Osteoblast (primary cell): Measurements from ENCODE around the gene ADGRD1. TPM values are rescaled to one million over a fixed set of nuclear protein-coding genes. Genes with fewer than 3 reads are reported as not detected.

ENCODE experiments used
- DNase-seq: peaks from one replicate; pipeline ENCODE4 v3.0.0; 2011; ENCODE audit warnings: low spot score, mixed read lengths; ENCODE audit not compliant: insufficient read length; ENCODE audit errors: missing footprints
- H2AFZ ChIP-seq: 2 replicates; pipeline ENCODE4 v1.6.0; 2011; ENCODE audit warnings: mild to moderate bottlenecking, low read length
- H3K27ac ChIP-seq: 2 replicates; pipeline ENCODE4 v1.5.1; 2011; ENCODE audit warnings: mild to moderate bottlenecking, low read depth, low read length, moderate library complexity
- H3K27me3 ChIP-seq: 2 replicates; pipeline ENCODE4 v1.6.0; 2012; ENCODE audit warnings: mild to moderate bottlenecking, control low read depth, inconsistent platforms, low read length, moderate library complexity; ENCODE audit not compliant: insufficient read depth
- H3K36me3 ChIP-seq: 2 replicates; pipeline ENCODE4 v1.5.1; 2011; ENCODE audit warnings: mild to moderate bottlenecking, low read length, control low read depth, moderate library complexity; ENCODE audit not compliant: insufficient read depth
- H3K4me1 ChIP-seq: 2 replicates; pipeline ENCODE4 v1.5.1; 2011; ENCODE audit warnings: mild to moderate bottlenecking, low read length, control low read depth, moderate library complexity; ENCODE audit not compliant: insufficient read depth
- H3K4me2 ChIP-seq: 2 replicates; pipeline ENCODE4 v1.6.0; 2011; ENCODE audit warnings: mild to moderate bottlenecking, low read length; ENCODE audit not compliant: insufficient read depth
- H3K4me3 ChIP-seq: fragments of 200-600 bp; sonication (generic); 3 replicates; pipeline ENCODE4 v1.5.1; 2012; ENCODE audit warnings: mild to moderate bottlenecking, low read length, inconsistent platforms; ENCODE audit not compliant: insufficient read depth
- H3K79me2 ChIP-seq: 2 replicates; pipeline ENCODE4 v1.6.0; 2012; ENCODE audit warnings: mild to moderate bottlenecking, low read length, control low read depth, inconsistent platforms; ENCODE audit not compliant: insufficient read depth
- H3K9me3 ChIP-seq: 2 replicates; pipeline ENCODE4 v1.5.1; 2011; ENCODE audit warnings: low read depth, low read length, control low read depth
- H4K20me1 ChIP-seq: 2 replicates; pipeline ENCODE4 v1.6.0; 2012; ENCODE audit warnings: mild to moderate bottlenecking, low read length, control low read depth; ENCODE audit not compliant: insufficient read depth
- CTCF ChIP-seq: IDR thresholded peaks from 2 replicates; pipeline ENCODE4 v1.5.1; 2011; ENCODE audit warnings: mild to moderate bottlenecking, low read depth, low read length, moderate library complexity; ENCODE audit errors: extremely low read depth
- total RNA-seq: library from RNA; depleted of rRNA; stranded (reverse); fragments of >200 nt; gene quantifications from 2 replicates; pipeline ENCODE4 v1.2.3, GENCODE V29; 2012

The ADGRD1 gene
- total RNA-seq, 1 donor, result 0.72 TPM

- Histone ChIP-seq H3K27me3 (no peaks in the 10 kb centered on the region), H2AFZ (no peak overlapping the region), H3K27ac (no peak overlapping the region), H4K20me1 (no peaks in the 10 kb centered on the region), H3K4me1 (no peaks in the 10 kb centered on the region), H3K79me2 (no peaks in the 10 kb centered on the region), H3K4me3 (no peak overlapping the region), H3K36me3 (no peaks in the 10 kb centered on the region), H3K4me2 (no peak overlapping the region), H3K9me3 (no peaks in the 10 kb centered on the region)
- DNase-seq, result peak; percentile 52
- no peak for TF ChIP-seq CTCF
Observed at GRCh38 chr12:131072451-131073230, 118.9 kb downstream of the ADGRD1 start.

GRCh38 chr12:131074221-131075083 lies 120.7 kb downstream of the ADGRD1 start:
- no peaks in the 10 kb centered on the region for H3K9me3 ChIP-seq

GRCh38 chr12:131075194-131075593 lies 121.5 kb downstream of the ADGRD1 start:
- Histone ChIP-seq H3K4me1 (no peaks in the 10 kb centered on the region), H3K36me3 (no peaks in the 10 kb centered on the region), H4K20me1 (no peaks in the 10 kb centered on the region), H3K4me2 (no peak overlapping the region), H3K4me3 (no peak overlapping the region), H3K27ac (no peak overlapping the region), H3K27me3 (no peaks in the 10 kb centered on the region), H2AFZ (no peak overlapping the region), H3K9me3 (no peaks in the 10 kb centered on the region), H3K79me2 (no peaks in the 10 kb centered on the region)
- peak; percentile 61 for DNase-seq
- TF ChIP-seq CTCF, result no peak

More at GRCh38 chr12:131074221-131075083, 120.7 kb downstream of the ADGRD1 start:
- no peak overlapping the region for H3K4me3 ChIP-seq
- H3K79me2 ChIP-seq, result no peaks in the 10 kb centered on the region
- H3K36me3 ChIP-seq, result no peaks in the 10 kb centered on the region
- H3K4me1 ChIP-seq, result no peaks in the 10 kb centered on the region
- no peak overlapping the region for H3K27ac ChIP-seq
- DNase-seq, result no peak
- no peaks in the 10 kb centered on the region for H3K27me3 ChIP-seq
- TF ChIP-seq CTCF, result no peak
- H4K20me1 ChIP-seq, result no peaks in the 10 kb centered on the region
- no peak overlapping the region for H2AFZ ChIP-seq
- H3K4me2 ChIP-seq, result no peak overlapping the region

GRCh38 chr12:131075611-131076010 lies 121.9 kb downstream of the ADGRD1 start:
- Histone ChIP-seq H3K9me3 (no peaks in the 10 kb centered on the region), H2AFZ (no peak overlapping the region), H3K4me1 (no peaks in the 10 kb centered on the region), H3K27ac (no peak overlapping the region), H3K4me2 (no peak overlapping the region), H3K79me2 (no peaks in the 10 kb centered on the region), H3K27me3 (no peaks in the 10 kb centered on the region), H3K4me3 (no peak overlapping the region), H3K36me3 (no peaks in the 10 kb centered on the region), H4K20me1 (no peaks in the 10 kb centered on the region)
- peak; percentile 79 for DNase-seq
- TF ChIP-seq CTCF, result no peak
